Measurements from ENCODE around the gene GPD1.

GPD1 gene

GRCh38 chr12:50101663-50102062 is 2.1 kb upstream of the GPD1 start:
- DNase-seq (ENCODE audit: low read depth in 2 of 2): no peak

GRCh38 chr12:50102131-50102531 is 1.7 kb upstream of the GPD1 start:
- DNase-seq (ENCODE audit: low read depth in 2 of 2): no peak

GRCh38 chr12:50102646-50103309 is 1.0 kb upstream of the GPD1 start:
- no peak for DNase-seq (ENCODE audit: low read depth in 2 of 2)

- DNase-seq (ENCODE audit: low read depth in 2 of 2): no peak
These were observed 457 bp upstream of the GPD1 start for GRCh38 chr12:50103351-50103750.

GRCh38 chr12:50104417-50105366 is 884 bp downstream of the GPD1 start:
- no peak for DNase-seq (ENCODE audit: low read depth in 2 of 2)

GRCh38 chr12:50105913-50106450 is 2.2 kb downstream of the GPD1 start:
- no peak for DNase-seq (ENCODE audit: low read depth in 2 of 2)

GRCh38 chr12:50106907-50107306 is 3.1 kb downstream of the GPD1 start:
- no peak for DNase-seq (ENCODE audit: low read depth in 2 of 2)

- DNase-seq (ENCODE audit: low read depth in 2 of 2): no peak
These were observed 3.8 kb downstream of the GPD1 start for GRCh38 chr12:50107416-50108268.

GRCh38 chr12:50109319-50109718 is 5.5 kb downstream of the GPD1 start:
- DNase-seq (ENCODE audit: low read depth in 2 of 2): no peak

GRCh38 chr12:50110127-50110761 is 6.4 kb downstream of the GPD1 start:
- no peak for DNase-seq (ENCODE audit: low read depth in 2 of 2)

- DNase-seq (ENCODE audit: low read depth in 2 of 2): no peak
These were observed 7.0 kb downstream of the GPD1 start for GRCh38 chr12:50110762-50111351.

- DNase-seq (ENCODE audit: low read depth in 2 of 2): no peak
These were observed 7.5 kb downstream of the GPD1 start for GRCh38 chr12:50111395-50111692.

- DNase-seq (ENCODE audit: low read depth in 2 of 2): peak; percentile 97 to 98
These were observed 8.1 kb downstream of the GPD1 start, which contains the start of gene COX14 for GRCh38 chr12:50111693-50112455. TSS of gene COX14 (plus strand) at chr12:50112236. CDS start at chr12:50120044, 7,808 bp downstream.

- DNase-seq (ENCODE audit: low read depth in 2 of 2): no peak
These were observed 8.8 kb downstream of the GPD1 start for GRCh38 chr12:50112456-50113218.

- no peak for DNase-seq (ENCODE audit: low read depth in 2 of 2)
These were observed 13.3 kb downstream of the GPD1 start for GRCh38 chr12:50117057-50117622.

- no peak for DNase-seq (ENCODE audit: low read depth in 2 of 2)
These were observed 15.6 kb downstream of the GPD1 start for GRCh38 chr12:50119387-50119786.

- no peak for DNase-seq (ENCODE audit: low read depth in 2 of 2)
These were observed 16.7 kb downstream of the GPD1 start for GRCh38 chr12:50120521-50120920.

- DNase-seq (ENCODE audit: low read depth in 2 of 2): no peak
These were observed 17.1 kb downstream of the GPD1 start for GRCh38 chr12:50120953-50121352.

GRCh38 chr12:50121641-50122040 is 17.8 kb downstream of the GPD1 start:
- DNase-seq (ENCODE audit: low read depth in 2 of 2): no peak
